Subcutaneous abdominal adipose tissue (tissue), 5 donors: ENCODE measurements around the gene KLHL13.

Experiments
- H3K27ac ChIP-seq: one replicate; pipeline ENCODE4 v1.7.0; 2013; ENCODE audit warnings: low read depth, mild to moderate bottlenecking, inconsistent platforms, low read length, moderate library complexity
- H3K27me3 ChIP-seq, 5 donors: one replicate each; pipeline ENCODE4 v1.7.0; 2013; ENCODE audit warnings: low read length in 5 of 5, inconsistent platforms in 1 of 5; ENCODE audit not compliant: control insufficient read depth in 5 of 5, insufficient read depth in 4 of 5
- H3K36me3 ChIP-seq, 5 donors: one replicate each; pipeline ENCODE4 v1.7.0; 2013; ENCODE audit warnings: low read length in 5 of 5; ENCODE audit not compliant: control insufficient read depth in 5 of 5, insufficient read depth in 5 of 5
- H3K4me1 ChIP-seq, 5 donors: one replicate each; pipeline ENCODE4 v1.7.0; 2013; ENCODE audit warnings: low read length in 5 of 5, mild to moderate bottlenecking in 3 of 5, moderate library complexity in 1 of 5; ENCODE audit not compliant: control insufficient read depth in 5 of 5, insufficient read depth in 5 of 5
- H3K4me3 ChIP-seq, 5 donors: one replicate each; pipeline ENCODE4 v1.7.0; 2013; ENCODE audit warnings: low read length in 5 of 5, low read depth in 1 of 5
- H3K9ac ChIP-seq, 5 donors: one replicate each; pipeline ENCODE4 v1.7.0; 2013; ENCODE audit warnings: low read length in 5 of 5, mild to moderate bottlenecking in 4 of 5, moderate library complexity in 3 of 5
- H3K9me3 ChIP-seq, 5 donors: one replicate each; pipeline ENCODE4 v1.7.0; 2013; ENCODE audit warnings: low read length in 5 of 5; ENCODE audit not compliant: control insufficient read depth in 5 of 5
- donor health status: healthy.
- donor health status: healthy.
- donor health status: healthy.
- donor health status: healthy.
- donor health status: healthy.

Gene KLHL13

GRCh38 chrX:118100091-118100490, 16.5 kb downstream of the KLHL13 start:
- no peaks in the 10 kb centered on the region for H3K9me3 ChIP-seq
- no peaks in the 10 kb centered on the region for H3K4me1 ChIP-seq

GRCh38 chrX:118088084-118088483, 28.5 kb downstream of the KLHL13 start:
- Histone ChIP-seq H3K9ac (no peak overlapping the region), H3K9me3 (peaks cover 0 to 8% (median 6%) of the 10 kb centered on the region in 5 donors), H3K4me3 (no peak overlapping the region), H3K27me3 (no peaks in the 10 kb centered on the region), H3K27ac (no peak overlapping the region), H3K36me3 (no peaks in the 10 kb centered on the region), H3K4me1 (no peaks in the 10 kb centered on the region)

More at GRCh38 chrX:118100091-118100490, 16.5 kb downstream of the KLHL13 start:
- Histone ChIP-seq H3K36me3 (no peaks in the 10 kb centered on the region), H3K27me3 (no peaks in the 10 kb centered on the region), H3K27ac (no peak overlapping the region), H3K4me3 (no peak overlapping the region), H3K9ac (no peak overlapping the region)

DNA sequence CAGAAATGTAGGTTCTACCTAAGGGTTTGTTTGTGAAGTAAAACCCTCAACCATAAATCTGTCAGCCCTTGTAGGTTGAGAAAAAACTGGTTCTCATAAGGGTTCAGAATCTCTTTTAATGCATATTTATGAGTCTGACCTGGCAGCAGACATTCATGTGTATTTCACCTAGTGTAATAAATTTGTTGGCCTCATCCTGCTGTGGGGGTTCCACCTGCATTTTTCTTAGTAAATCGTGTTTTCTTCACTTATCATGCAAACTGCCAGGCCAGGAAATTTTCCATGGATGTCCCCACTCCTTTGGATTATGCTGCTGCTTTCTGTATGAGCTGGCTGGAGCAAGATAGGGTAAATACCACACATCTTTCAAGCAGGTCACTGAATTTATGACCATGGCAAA, 42.4 kb downstream of the KLHL13 start:
- Histone ChIP-seq H3K4me1 (no peaks in the 10 kb centered on the region), H3K9ac (no peak overlapping the region), H3K27me3 (no peaks in the 10 kb centered on the region), H3K9me3 (peaks cover 0 to 3% (median 0%) of the 10 kb centered on the region in 5 donors), H3K36me3 (no peaks in the 10 kb centered on the region), H3K4me3 (no peak overlapping the region), H3K27ac (no peak overlapping the region)

GRCh38 chrX:118066867-118067515, 49.6 kb downstream of the KLHL13 start:
- no peak overlapping the region for H3K27ac ChIP-seq
- peaks cover 0 to 3% (median 0%) of the 10 kb centered on the region in 5 donors for H3K27me3 ChIP-seq
- no peaks in the 10 kb centered on the region for H3K36me3 ChIP-seq
- no peaks in the 10 kb centered on the region for H3K4me1 ChIP-seq
- no peaks in the 10 kb centered on the region for H3K9me3 ChIP-seq
- no peak overlapping the region for H3K9ac ChIP-seq
- H3K4me3 ChIP-seq: no peak overlapping the region

- Histone ChIP-seq H3K9ac (no peak overlapping the region), H3K27me3 (no peaks in the 10 kb centered on the region), H3K36me3 (no peaks in the 10 kb centered on the region), H3K4me1 (no peaks in the 10 kb centered on the region), H3K4me3 (no peak overlapping the region), H3K27ac (no peak overlapping the region), H3K9me3 (no peaks in the 10 kb centered on the region)
Observed at GRCh38 chrX:118062817-118063615, 53.6 kb downstream of the KLHL13 start.

GRCh38 chrX:118062048-118062789, 54.4 kb downstream of the KLHL13 start:
- no peaks in the 10 kb centered on the region for H3K36me3 ChIP-seq
- H3K9me3 ChIP-seq: no peaks in the 10 kb centered on the region
- no peak overlapping the region for H3K9ac ChIP-seq
- no peak overlapping the region for H3K4me3 ChIP-seq
- H3K27ac ChIP-seq: no peak overlapping the region
- H3K27me3 ChIP-seq: no peaks in the 10 kb centered on the region
- H3K4me1 ChIP-seq: no peaks in the 10 kb centered on the region

DNA sequence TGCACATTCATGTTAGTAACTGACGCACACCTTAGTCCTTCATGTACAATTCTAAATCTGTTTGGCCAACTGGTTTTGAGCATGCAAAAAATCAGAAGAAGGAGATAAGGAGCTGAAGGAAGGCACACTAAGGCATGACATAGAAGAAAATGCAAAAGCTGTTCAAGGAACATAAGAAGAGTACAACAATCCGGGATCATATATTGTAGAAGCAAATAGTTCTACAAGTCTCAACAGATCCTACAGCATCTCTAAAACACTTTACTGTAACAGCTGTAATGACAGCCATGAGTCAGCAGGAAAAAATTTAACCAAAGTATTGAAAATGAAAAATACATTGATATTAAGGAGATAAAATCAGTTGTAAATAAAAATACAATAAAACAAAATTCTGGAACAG, 57.7 kb downstream of the KLHL13 start:
- Histone ChIP-seq H3K27me3 (no peaks in the 10 kb centered on the region), H3K4me1 (no peaks in the 10 kb centered on the region), H3K9me3 (peaks cover 0 to 4% (median 0%) of the 10 kb centered on the region in 5 donors), H3K27ac (no peak overlapping the region), H3K36me3 (no peaks in the 10 kb centered on the region), H3K9ac (no peak overlapping the region), H3K4me3 (no peak overlapping the region)

- no peaks in the 10 kb centered on the region for H3K27me3 ChIP-seq
- no peak overlapping the region for H3K9ac ChIP-seq
- H3K36me3 ChIP-seq: no peaks in the 10 kb centered on the region
- no peaks in the 10 kb centered on the region for H3K4me1 ChIP-seq
- no peak overlapping the region for H3K4me3 ChIP-seq
- peaks cover 0 to 4% (median 0%) of the 10 kb centered on the region in 5 donors for H3K9me3 ChIP-seq
- no peak overlapping the region for H3K27ac ChIP-seq
Observed at GRCh38 chrX:118056870-118057269, 59.7 kb downstream of the KLHL13 start.

DNA sequence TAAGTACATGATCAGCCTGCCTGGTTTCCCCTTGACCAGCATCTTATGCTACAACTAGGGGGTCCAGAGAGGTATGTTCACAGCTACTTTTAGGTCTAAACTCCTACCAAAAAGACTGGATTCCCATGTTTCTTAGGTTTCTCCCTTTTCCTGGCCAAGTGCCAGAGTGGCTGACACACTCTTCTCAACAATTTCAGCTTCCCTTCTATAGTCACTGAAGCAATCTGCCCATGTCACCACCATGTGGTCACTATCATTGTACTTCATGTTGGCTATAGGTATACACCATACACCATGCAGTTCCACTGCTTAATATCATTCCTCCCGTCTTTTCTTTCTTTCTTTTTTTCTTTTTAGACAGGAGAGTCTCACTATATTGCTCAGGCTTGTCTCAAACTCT, 66.9 kb downstream of the KLHL13 start:
- no peak overlapping the region for H3K4me3 ChIP-seq
- H3K27me3 ChIP-seq: no peaks in the 10 kb centered on the region
- H3K27ac ChIP-seq: no peak overlapping the region
- no peaks in the 10 kb centered on the region for H3K4me1 ChIP-seq
- no peak overlapping the region for H3K9ac ChIP-seq
- peaks cover 0 to 4% (median under 1%) of the 10 kb centered on the region in 5 donors for H3K9me3 ChIP-seq
- H3K36me3 ChIP-seq: no peaks in the 10 kb centered on the region
